Sigmoid colon (tissue), 4 donors: ENCODE data around the gene MUL1.

Experiments
- CTCF ChIP-seq, 4 experiments: fragments of 450-650 bp in 3 of 4; fragments of 200-600 bp in 1 of 4; IDR thresholded peaks; one replicate each; pipeline ENCODE4 v1.5.1; 2016 to 2019; ENCODE audit warnings: antibody characterized with exemption in 4 of 4, mild to moderate bottlenecking in 3 of 4, moderate library complexity in 2 of 4
- EP300 ChIP-seq, 4 donors: sonication (generic); formaldehyde crosslinking; IDR thresholded peaks; one replicate each; pipeline ENCODE4 v1.6.1; 2017; ENCODE audit warnings: antibody characterized with exemption in 4 of 4
- POLR2A ChIP-seq, 2 donors: fragments of 450-650 bp; IDR thresholded peaks; one replicate each; pipeline ENCODE4 v1.6.1; 2016; ENCODE audit warnings: antibody characterized with exemption in 2 of 2, mild to moderate bottlenecking in 2 of 2, moderate library complexity in 2 of 2

DNA sequence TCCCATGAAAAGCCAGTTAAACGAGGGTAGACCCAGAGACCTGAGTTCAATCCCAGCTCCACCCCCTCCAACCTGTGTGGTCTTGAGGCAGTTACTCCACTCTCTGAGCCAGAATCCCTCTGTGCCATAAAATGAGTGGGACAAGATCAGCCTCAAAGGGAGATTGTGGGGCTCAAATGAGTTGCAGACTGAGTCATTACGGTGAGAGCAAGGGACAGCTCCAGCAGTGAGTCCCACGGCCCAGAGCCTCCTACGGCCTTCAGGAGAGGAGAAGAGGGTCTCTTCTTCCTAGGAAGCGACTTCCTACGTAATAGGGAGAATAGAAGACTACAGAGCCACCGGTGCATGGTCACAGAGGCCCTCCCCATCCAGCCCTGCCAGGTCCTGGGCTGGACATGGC, 15.2 kb downstream of the MUL1 start:
- no peak for TF ChIP-seq POLR2A (IDR thresholded peaks at IDR 0.05)
- no peak for TF ChIP-seq CTCF (IDR thresholded peaks at IDR 0.05)
- TF ChIP-seq EP300 (IDR thresholded peaks at IDR 0.05), result no peak
